Measurements from ENCODE around the gene HLA-DRB5. TPM values are rescaled to one million over a fixed set of nuclear protein-coding genes. Genes with fewer than 3 reads are reported as not detected.

The HLA-DRB5 gene
- total and polyA plus RNA-seq, 7 donors: 0.21 to 23.9 (median 6.5) TPM

DNA sequence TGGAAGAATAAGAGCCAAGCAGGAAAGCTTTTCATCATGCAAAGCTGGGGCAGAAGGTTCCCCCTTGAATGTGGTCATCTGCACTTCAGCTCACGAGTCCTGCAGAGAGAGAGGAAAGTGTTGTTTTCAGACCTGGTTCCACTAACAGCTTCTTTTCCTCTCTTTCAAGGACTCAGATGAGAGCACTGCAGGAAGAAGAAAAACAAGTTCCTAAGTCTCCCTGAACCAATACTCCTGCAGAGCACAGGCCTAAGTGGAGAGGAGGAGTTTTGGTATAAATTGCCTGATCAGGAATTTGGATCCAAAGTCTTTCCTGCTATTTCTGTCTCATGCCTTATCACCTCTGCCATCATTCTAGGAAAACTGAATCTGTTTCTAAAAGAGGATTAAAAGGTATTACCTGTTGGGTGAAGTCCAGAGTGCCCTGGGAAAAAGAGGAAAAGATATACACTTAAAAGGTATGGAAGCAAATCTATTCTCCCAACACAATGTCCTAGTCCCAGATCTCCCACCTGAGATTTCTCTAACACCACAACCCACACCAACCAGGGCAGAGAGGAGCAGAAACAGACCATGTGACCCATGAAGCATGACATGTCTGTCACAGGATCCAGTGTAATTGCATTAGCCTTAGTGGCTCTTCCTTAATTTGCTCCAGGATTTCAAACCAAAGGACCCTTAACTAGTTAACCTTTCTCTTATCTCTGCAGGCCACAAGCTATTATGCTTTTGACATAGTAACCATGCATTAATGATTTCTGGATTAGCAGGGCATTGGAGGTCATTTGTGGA is 12.2 kb downstream of the HLA-DRB5 start:
- DNase-seq (no peak), ATAC-seq (no peak)
- H3K36me3 ChIP-seq (ENCODE audit: insufficient read depth in 1 of 2, low read depth in 1 of 2): no peaks in the 10 kb centered on the region
- no peaks in the 10 kb centered on the region for H3K9me3 ChIP-seq
- H3K27ac ChIP-seq: no peak overlapping the region
- no peaks in the 10 kb centered on the region for H3K27me3 ChIP-seq (ENCODE audit: insufficient read depth in 3 of 3, low read length in 2 of 3)
- TF ChIP-seq, protein P1, sequence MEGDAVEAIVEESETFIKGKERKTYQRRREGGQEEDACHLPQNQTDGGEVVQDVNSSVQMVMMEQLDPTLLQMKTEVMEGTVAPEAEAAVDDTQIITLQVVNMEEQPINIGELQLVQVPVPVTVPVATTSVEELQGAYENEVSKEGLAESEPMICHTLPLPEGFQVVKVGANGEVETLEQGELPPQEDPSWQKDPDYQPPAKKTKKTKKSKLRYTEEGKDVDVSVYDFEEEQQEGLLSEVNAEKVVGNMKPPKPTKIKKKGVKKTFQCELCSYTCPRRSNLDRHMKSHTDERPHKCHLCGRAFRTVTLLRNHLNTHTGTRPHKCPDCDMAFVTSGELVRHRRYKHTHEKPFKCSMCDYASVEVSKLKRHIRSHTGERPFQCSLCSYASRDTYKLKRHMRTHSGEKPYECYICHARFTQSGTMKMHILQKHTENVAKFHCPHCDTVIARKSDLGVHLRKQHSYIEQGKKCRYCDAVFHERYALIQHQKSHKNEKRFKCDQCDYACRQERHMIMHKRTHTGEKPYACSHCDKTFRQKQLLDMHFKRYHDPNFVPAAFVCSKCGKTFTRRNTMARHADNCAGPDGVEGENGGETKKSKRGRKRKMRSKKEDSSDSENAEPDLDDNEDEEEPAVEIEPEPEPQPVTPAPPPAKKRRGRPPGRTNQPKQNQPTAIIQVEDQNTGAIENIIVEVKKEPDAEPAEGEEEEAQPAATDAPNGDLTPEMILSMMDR (IDR thresholded peaks at IDR 0.05): no peak
- no peaks in the 10 kb centered on the region for H3K4me1 ChIP-seq
- intact Hi-C loops (cut with DNase I): no loop called here
- 58% methylated on average over 1 of the region's 1 CpG; no CpG with 5 or more reads in 2 of the 3 donors for WGBS, 3 donors
- H3K4me3 ChIP-seq: no peak overlapping the region

DNA sequence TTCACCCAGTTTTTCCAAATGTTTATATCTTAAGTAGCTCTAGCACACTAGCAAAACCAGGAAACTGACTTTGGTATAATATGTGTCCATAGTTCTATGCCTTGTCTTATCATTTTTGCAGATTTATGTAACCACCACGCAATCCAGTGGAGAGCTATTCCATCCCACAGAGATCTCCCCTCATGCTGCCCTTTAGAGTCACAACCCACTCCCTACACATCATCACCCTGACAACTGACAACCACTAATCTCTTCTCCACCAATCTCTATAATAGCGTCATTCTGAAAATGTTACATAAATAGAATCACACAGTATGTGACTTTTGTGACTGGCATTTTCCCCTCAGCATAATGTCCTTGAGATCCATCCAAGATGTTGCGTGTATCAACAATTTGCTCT is 29.1 kb downstream of the HLA-DRB5 start:
- H3K9me3 ChIP-seq: no peaks in the 10 kb centered on the region
- H3K4me3 ChIP-seq: no peak overlapping the region
- H3K4me1 ChIP-seq: no peaks in the 10 kb centered on the region
- H3K27me3 ChIP-seq (ENCODE audit: insufficient read depth in 3 of 3, low read length in 2 of 3): no peaks in the 10 kb centered on the region
- H3K36me3 ChIP-seq (ENCODE audit: insufficient read depth in 1 of 2, low read depth in 1 of 2): no peaks in the 10 kb centered on the region
- ATAC-seq (no peak), DNase-seq (no peak)
- H3K27ac ChIP-seq: no peak overlapping the region
- WGBS, 3 donors: 30 to 36% (median 36%) methylated on average over 3 of the region's 3 CpGs
- TF ChIP-seq, protein P1 (IDR thresholded peaks at IDR 0.05): no peak
- intact Hi-C loops (cut with DNase I): no loop called here

DNA sequence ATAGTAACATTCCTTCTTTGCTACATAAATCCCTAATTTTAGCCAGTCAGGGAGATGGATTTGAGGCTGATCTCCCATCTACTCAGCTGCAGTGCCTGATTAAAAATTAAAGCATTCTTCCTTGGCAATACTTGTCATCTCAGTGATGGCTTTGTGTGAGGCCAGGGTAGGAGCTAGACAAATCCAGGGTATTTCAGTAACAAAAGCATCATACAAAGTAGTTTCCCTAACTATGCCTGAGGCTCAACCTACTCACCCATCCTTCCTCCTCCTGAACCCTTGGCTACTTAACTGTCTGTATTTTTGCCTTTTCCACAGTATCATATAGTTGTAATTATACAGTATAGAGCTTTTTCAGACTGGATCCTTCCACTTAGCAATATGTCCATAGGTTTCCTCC is 37.7 kb downstream of the HLA-DRB5 start:
- Histone ChIP-seq H3K36me3 (ENCODE audit: insufficient read depth in 1 of 2, low read depth in 1 of 2) (no peaks in the 10 kb centered on the region), H3K27me3 (ENCODE audit: insufficient read depth in 3 of 3, low read length in 2 of 3) (no peaks in the 10 kb centered on the region), H3K27ac (no peak overlapping the region), H3K9me3 (no peaks in the 10 kb centered on the region), H3K4me1 (no peaks in the 10 kb centered on the region), H3K4me3 (no peak overlapping the region)
- DNase-seq (no peak), ATAC-seq (no peak)
- intact Hi-C loops (cut with DNase I): no loop called here
- TF ChIP-seq, protein P1 (IDR thresholded peaks at IDR 0.05): no peak

DNA sequence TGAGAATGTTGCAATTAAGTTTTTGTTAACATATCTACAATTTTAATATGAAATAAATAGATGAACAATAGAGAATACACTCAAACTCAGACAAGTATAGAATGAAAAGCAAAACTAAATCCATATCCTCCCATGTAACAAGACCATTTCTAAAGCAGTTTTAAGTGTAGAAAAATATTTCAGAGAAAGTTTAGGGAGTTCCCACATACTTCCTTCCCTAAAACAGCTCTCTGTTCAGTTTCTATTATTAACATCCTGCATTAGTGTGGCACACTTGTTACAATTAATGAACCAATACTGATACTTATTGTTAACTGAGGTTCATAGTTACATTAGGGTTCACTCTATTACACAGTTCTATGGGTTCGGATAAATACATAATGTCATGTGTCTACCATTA is 38.4 kb downstream of the HLA-DRB5 start:
- no peaks in the 10 kb centered on the region for H3K4me1 ChIP-seq
- ATAC-seq (no peak), DNase-seq (no peak)
- no peaks in the 10 kb centered on the region for H3K36me3 ChIP-seq (ENCODE audit: insufficient read depth in 1 of 2, low read depth in 1 of 2)
- no peak overlapping the region for H3K27ac ChIP-seq
- TF ChIP-seq, protein P1 (IDR thresholded peaks at IDR 0.05): no peak
- H3K4me3 ChIP-seq: no peak overlapping the region
- WGBS, 3 donors: 0% methylated on average over 1 of the region's 1 CpG
- no peaks in the 10 kb centered on the region for H3K27me3 ChIP-seq (ENCODE audit: insufficient read depth in 3 of 3, low read length in 2 of 3)
- H3K9me3 ChIP-seq: no peaks in the 10 kb centered on the region
- intact Hi-C loops (cut with DNase I): no loop called here

DNA sequence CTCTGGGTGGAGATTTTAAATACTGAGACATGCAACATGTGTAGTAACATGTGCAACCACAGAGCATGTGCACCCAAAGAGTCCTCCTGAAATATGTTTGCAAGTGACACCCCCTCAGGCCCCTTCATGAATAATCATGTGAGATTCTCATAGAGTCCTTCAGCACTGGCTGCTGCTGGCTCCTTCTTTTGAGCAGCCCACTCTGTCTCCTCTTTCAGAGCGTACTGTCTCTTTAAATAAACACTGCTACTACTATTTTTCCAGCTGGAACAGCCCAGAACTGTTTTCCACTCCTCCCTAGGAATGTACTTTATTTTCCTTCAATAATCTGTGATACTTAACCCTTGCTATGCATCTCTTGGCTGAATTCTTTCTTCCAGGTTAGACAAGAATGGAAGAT is 42.0 kb downstream of the HLA-DRB5 start:
- H3K27me3 ChIP-seq (ENCODE audit: insufficient read depth in 3 of 3, low read length in 2 of 3): no peaks in the 10 kb centered on the region
- TF ChIP-seq, protein P1 (IDR thresholded peaks at IDR 0.05): no peak
- no peaks in the 10 kb centered on the region for H3K9me3 ChIP-seq
- WGBS, 3 donors: 62% methylated on average over 1 of the region's 1 CpG; no CpG with 5 or more reads in 2 of the 3 donors
- H3K27ac ChIP-seq: no peak overlapping the region
- no peaks in the 10 kb centered on the region for H3K36me3 ChIP-seq (ENCODE audit: insufficient read depth in 1 of 2, low read depth in 1 of 2)
- no peak overlapping the region for H3K4me3 ChIP-seq
- DNase-seq (no peak), ATAC-seq (no peak)
- intact Hi-C loops (cut with DNase I): no loop called here
- H3K4me1 ChIP-seq: no peaks in the 10 kb centered on the region
